Placental pericyte (primary cell): Measurements from ENCODE around the gene MCCD1. TPM values are rescaled to one million over a fixed set of nuclear protein-coding genes. Genes with fewer than 3 reads are reported as not detected.

Experiments
- small RNA-seq: library from RNA; depleted of rRNA; stranded (forward); fragments of <200 nt; gene quantifications from one replicate; pipeline ENCODE3, GENCODE V24; 2012; ENCODE audit warnings: low replicate concordance
- total RNA-seq: library from RNA; depleted of rRNA; stranded (reverse); fragments of >200 nt; gene quantifications from 2 replicates; pipeline ENCODE4 v1.2.3, GENCODE V29; 2012

MCCD1 gene
- total RNA-seq, result not detected in 2 replicates

GRCh38 chr6:31528821-31529328, at the start of gene MCCD1:
MCCD1 (plus strand) TSS chr6:31528962; CDS start chr6:31529015, 53 bp downstream.

GRCh38 chr6:31497531-31498476, 31.0 kb upstream of the MCCD1 start, which contains the start of gene MICB:
MICB (plus strand) TSS chr6:31498145; CDS start chr6:31498194, 49 bp downstream.

GRCh38 chr6:31541658-31542521, 13.1 kb downstream of the MCCD1 start, which contains the start of gene DDX39B:
DDX39B (minus strand) TSS chr6:31542003; CDS start chr6:31540532, 1,471 bp downstream.

GRCh38 chr6:31546339-31546957, 17.7 kb downstream of the MCCD1 start, which contains the start of gene ATP6V1G2:
ATP6V1G2 (minus strand) TSS chr6:31546608; CDS start chr6:31546559, 49 bp downstream.

GRCh38 chr6:31546958-31547726, 18.4 kb downstream of the MCCD1 start, which contains the start of gene NFKBIL1:
NFKBIL1 (plus strand) TSS chr6:31547608; CDS start chr6:31547695, 87 bp downstream.

GRCh38 chr6:31572041-31572911, 43.5 kb downstream of the MCCD1 start, which contains the start of gene LTA:
LTA (plus strand) TSS chr6:31572289; CDS start chr6:31572743, 454 bp downstream.

GRCh38 chr6:31575335-31575901, 46.7 kb downstream of the MCCD1 start, which contains the start of gene TNF:
TNF (plus strand) TSS chr6:31575565; CDS start chr6:31575742, 177 bp downstream.

Small RNA genes lying within 50 kb of the gene (small RNA-seq; reads per million reads assigned to genes)
- gene AL663061.1 (not detected), gene RF00019 (not detected), gene SNORD117 (893 reads per million, percentile 99 among the genes with 10 or more reads in this experiment), gene SNORD84 (not detected)

Other genes starting within 250 kb of the MCCD1 start
- gene HLA-B, start 171.8 kb upstream of the MCCD1 start, total RNA-seq, result 354 and 429 TPM in 2 replicates
- 32.2 and 48.0 TPM in 2 replicates for gene MICA, start 125.4 kb upstream of the MCCD1 start, total RNA-seq
- 22.5 and 49.2 TPM in 2 replicates for gene MICB, start 30.8 kb upstream of the MCCD1 start, total RNA-seq
- 317 and 546 TPM in 2 replicates for gene DDX39B, start 13.0 kb downstream of the MCCD1 start, total RNA-seq
- gene ATP6V1G2, start 17.6 kb downstream of the MCCD1 start, total RNA-seq, result 0.43 and 1.5 TPM in 2 replicates
- gene NFKBIL1, start 18.6 kb downstream of the MCCD1 start, total RNA-seq, result 19.9 and 35.5 TPM in 2 replicates
- not detected in 2 replicates for gene LTA, start 43.3 kb downstream of the MCCD1 start, total RNA-seq
- gene TNF, start 46.6 kb downstream of the MCCD1 start, total RNA-seq, result under 0.01 and 0.29 TPM in 2 replicates
- not detected in 2 replicates for gene LTB, start 53.5 kb downstream of the MCCD1 start, total RNA-seq
- not detected in 2 replicates for gene LST1, start 57.3 kb downstream of the MCCD1 start, total RNA-seq
- not detected in 2 replicates for gene NCR3, start 64.0 kb downstream of the MCCD1 start, total RNA-seq
- not detected in 2 replicates for gene AIF1, start 86.3 kb downstream of the MCCD1 start, total RNA-seq
- 55.1 and 105 TPM in 2 replicates for gene PRRC2A, start 91.8 kb downstream of the MCCD1 start, total RNA-seq
- gene BAG6, start 123.7 kb downstream of the MCCD1 start, total RNA-seq, result 185 and 217 TPM in 2 replicates
- 0.72 and 3.3 TPM in 2 replicates for gene APOM, start 126.9 kb downstream of the MCCD1 start, total RNA-seq
- gene C6orf47, start 131.8 kb downstream of the MCCD1 start, total RNA-seq, result 17.1 and 25.5 TPM in 2 replicates
- gene GPANK1, start 136.0 kb downstream of the MCCD1 start, total RNA-seq, result 20.0 and 22.8 TPM in 2 replicates
- 198 and 356 TPM in 2 replicates for gene CSNK2B, start 137.1 kb downstream of the MCCD1 start, total RNA-seq
- gene LY6G5B, start 141.0 kb downstream of the MCCD1 start, total RNA-seq, result 5.2 and 8.3 TPM in 2 replicates
- 0.66 and 2.7 TPM in 2 replicates for gene LY6G5C, start 152.1 kb downstream of the MCCD1 start, total RNA-seq
- 48.6 and 51.0 TPM in 2 replicates for gene ABHD16A, start 174.4 kb downstream of the MCCD1 start, total RNA-seq
- not detected in 2 replicates for gene LY6G6F, start 177.9 kb downstream of the MCCD1 start, total RNA-seq
- not detected in 2 replicates for gene LY6G6D, start 186.4 kb downstream of the MCCD1 start, total RNA-seq
- not detected in 2 replicates for gene LY6G6C, start 192.8 kb downstream of the MCCD1 start, total RNA-seq
- gene MPIG6B, start 194.4 kb downstream of the MCCD1 start, total RNA-seq, result not detected in 2 replicates
- gene DDAH2, start 200.3 kb downstream of the MCCD1 start, total RNA-seq, result 36.5 and 45.7 TPM in 2 replicates
- 585 and 1,126 TPM in 2 replicates for gene CLIC1, start 207.6 kb downstream of the MCCD1 start, total RNA-seq
- gene MSH5, start 211.0 kb downstream of the MCCD1 start, total RNA-seq, result 7.0 and 26.8 TPM in 2 replicates
- gene SAPCD1, start 233.7 kb downstream of the MCCD1 start, total RNA-seq, result 0.44 and 1.1 TPM in 2 replicates
- 0.14 and 0.44 TPM in 2 replicates for gene VWA7, start 248.4 kb downstream of the MCCD1 start, total RNA-seq